Fibroblast of lung (primary cell): Measurements from ENCODE around the gene NCOR1.

ENCODE experiments used
- CTCF ChIP-seq, 2 donors: IDR thresholded peaks in 1 of 2; conservative IDR thresholded peaks in 1 of 2; 1 replicate in 1 of 2; 2 replicates in 1 of 2; pipeline ENCODE4 v1.5.1; 2011 to 2012; ENCODE audit warnings: low read length in 2 of 2, control low read depth in 1 of 2, inconsistent platforms in 1 of 2, low read depth in 1 of 2, mild to moderate bottlenecking in 1 of 2
- EZH2 ChIP-seq: IDR thresholded peaks from 2 replicates; pipeline ENCODE4 v1.5.1; 2012; ENCODE audit warnings: low read length, control low read depth, mild to moderate bottlenecking; ENCODE audit errors: missing control alignments

- TF ChIP-seq CTCF (conservative IDR thresholded peaks at IDR 0.05 in 1 of 2, IDR thresholded peaks at IDR 0.05 in 1 of 2; ENCODE audit: low read depth in 1 of 2, low read length in 2 of 2) (no peak), EZH2 (no peak)
These were observed 114.5 kb downstream of the NCOR1 start for GRCh38 chr17:16100737-16101400.
